ENCODE data around the gene EVC.

- TF ChIP-seq CTCF (IDR thresholded peaks at IDR 0.05; ENCODE audit: low read depth, low read length) (no peak), EZH2phosphoT487 (IDR thresholded peaks at IDR 0.05; ENCODE audit: low read depth) (no peak)
Measured at GRCh38 chr4:5805270-5805669, 94.3 kb downstream of the EVC start.

All from OCI-LY3 (cell line).